Measurements from ENCODE around the gene ABT1.

ABT1 gene

GRCh38 chr6:26607434-26608230 lies 10.9 kb downstream of the ABT1 start:
- DNase-seq = peak; percentile 85 to 93

DNA sequence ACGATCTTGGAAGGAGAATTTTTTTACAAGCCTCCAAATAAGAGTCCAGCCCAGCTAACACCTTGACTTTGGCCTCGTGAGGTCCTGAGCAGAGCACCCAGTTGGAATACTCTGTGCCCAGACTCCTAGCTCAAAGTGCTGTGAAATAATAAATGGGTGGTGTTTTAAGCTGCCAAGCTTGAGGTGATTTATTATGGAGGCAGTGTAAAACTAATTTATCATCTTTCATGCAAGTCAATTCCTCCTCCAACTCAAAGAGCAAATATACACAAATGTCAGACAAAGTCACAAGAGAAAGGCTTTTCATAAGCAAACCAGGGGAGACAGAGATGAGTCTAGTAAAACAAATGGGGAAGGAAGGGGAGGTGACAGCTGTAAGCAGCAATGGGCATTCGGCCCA lies 12.7 kb downstream of the ABT1 start:
- no peak for DNase-seq

GRCh38 chr6:26611599-26611998 lies 14.8 kb downstream of the ABT1 start:
- DNase-seq = no peak

DNA sequence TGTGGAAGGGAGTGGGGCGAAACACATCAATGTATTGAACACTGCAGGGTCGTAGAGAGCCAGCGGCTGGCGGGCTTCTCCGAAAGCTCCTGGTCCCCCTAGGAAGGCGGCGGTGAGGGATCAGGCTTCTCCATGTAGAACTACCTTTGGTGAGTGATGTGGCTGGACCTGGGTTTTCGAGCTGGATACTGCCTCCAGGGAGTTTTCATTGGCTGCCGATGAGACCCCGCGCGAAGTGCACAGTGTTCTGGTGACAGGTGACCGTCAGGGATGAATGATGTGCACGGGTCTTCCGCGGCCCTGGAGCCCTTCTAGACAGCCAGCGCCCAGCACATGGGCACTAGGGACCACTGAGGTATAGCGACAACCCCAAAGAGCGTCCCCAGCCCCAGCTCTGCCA lies 16.4 kb downstream of the ABT1 start:
- DNase-seq = no peak

DNA sequence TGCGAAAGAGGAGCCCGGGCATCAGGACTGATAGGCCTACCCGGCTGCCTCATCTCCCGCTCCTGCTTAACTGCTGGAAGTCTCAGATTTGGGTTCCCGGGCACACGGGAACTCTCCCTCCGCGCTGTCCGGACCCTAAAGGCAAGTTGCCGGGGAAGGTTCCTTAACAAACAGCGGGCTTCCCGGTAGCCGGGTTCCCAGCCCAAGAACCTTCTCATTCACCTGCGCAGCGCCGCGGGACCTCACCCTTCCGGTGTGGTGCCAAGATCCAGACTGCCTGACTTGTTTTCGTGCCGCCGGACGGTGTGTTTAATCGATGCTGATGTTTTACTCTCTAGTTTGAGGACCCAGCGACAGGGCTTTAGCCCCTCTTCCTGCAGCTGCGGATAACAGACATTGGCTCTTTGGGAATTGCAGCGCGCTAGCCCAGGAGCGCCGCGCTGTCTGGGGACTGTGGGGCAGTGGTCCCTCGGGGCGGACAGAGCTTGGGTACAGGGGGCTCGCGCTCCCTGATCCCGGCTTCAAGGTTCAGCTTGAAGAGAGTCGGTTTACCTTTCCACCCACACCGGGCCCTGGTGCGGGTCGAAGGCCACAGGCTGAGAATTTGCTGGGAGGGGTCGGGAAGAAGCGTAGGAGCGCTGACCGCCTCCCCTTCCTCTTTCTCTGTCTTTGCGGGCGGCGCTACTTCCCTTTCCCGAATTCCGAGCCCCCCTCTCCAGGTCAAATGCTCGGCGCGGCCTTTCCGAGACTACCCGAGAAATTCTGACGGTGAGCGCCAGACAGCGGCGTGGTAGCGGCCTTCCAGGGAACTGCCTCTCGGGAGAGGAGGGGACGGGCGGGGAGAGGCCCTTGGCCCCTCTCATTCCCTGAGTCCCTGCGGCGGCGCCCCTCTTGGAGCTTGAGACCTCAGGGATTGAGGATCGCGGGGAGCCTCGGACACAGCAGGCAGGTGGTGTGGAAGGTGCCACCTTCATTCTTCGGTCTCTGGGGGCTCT lies 17.2 kb downstream of the ABT1 start:
- no peak for DNase-seq

- DNase-seq = no peak
Observed at GRCh38 chr6:26623339-26623859, 26.6 kb downstream of the ABT1 start.

DNA sequence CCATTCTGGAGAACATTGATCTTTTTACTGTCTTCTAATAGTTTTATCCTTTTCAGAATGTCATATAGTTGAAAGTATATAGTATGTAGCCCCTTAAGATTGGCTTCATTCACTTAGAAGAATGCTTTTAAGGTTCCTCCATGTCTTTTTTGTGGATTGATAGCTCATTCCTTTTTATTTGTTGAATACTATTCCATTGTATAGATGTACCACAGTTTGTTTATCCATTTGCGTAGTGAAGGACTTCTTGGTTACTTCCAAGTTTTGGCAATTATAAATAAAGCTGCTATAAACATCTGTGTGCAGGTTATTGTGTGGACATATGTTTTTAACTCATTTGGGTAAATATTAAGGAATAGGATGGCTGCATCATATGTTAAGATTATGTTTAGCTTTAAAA lies 27.8 kb downstream of the ABT1 start:
- DNase-seq = no peak

- no peak for DNase-seq
Observed at GRCh38 chr6:26627843-26628242, 31.1 kb downstream of the ABT1 start.

DNA sequence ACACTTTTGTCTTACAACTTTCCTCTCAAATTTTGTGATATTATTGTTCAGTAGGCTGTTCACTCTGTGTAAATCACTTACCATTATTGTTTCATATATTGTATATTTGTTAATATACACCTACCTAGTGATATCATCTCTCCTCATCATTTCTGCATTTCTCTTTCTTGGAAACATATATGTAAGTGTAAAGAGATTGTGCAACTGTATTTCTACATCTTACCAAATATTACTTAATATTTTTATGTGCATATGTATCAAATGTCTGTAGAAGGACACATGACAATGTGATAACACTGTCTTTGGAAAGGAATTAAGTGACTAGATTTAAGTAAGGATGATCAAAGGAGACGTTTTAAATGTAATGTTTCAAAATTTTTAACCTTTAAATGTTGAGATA lies 32.6 kb downstream of the ABT1 start:
- DNase-seq = no peak

- DNase-seq = no peak
Observed at GRCh38 chr6:26640806-26641205, 44.1 kb downstream of the ABT1 start.

DNA sequence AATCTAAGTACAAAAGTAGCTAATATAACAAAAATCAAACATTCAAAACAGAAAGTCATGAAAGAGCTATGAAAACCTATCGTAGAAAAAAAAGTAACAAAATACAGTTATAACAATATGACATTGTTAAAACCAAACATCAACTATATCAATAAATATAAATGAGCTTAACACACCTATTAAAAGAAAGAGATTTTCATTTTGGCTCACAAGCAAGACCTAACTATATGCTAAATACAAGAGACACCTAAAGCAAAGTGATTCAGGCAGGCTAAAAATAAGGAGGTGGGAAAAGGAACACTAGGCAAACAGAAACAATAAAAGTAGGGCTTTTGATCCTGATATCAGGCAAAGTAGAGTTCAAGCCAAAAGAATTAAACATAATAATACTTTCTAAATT lies 49.3 kb downstream of the ABT1 start:
- DNase-seq = no peak

All from Kasumi-1 (cell line).